ENCODE data around the gene HOXA3. TPM values are rescaled to one million over a fixed set of nuclear protein-coding genes. Genes with fewer than 3 reads are reported as not detected.
A peak's percentile ranks its signal among the peaks of the same experiment; 100 is the strongest.

HOXA3 gene
- total RNA-seq, 2 donors from 2014 or later: not detected

DNA sequence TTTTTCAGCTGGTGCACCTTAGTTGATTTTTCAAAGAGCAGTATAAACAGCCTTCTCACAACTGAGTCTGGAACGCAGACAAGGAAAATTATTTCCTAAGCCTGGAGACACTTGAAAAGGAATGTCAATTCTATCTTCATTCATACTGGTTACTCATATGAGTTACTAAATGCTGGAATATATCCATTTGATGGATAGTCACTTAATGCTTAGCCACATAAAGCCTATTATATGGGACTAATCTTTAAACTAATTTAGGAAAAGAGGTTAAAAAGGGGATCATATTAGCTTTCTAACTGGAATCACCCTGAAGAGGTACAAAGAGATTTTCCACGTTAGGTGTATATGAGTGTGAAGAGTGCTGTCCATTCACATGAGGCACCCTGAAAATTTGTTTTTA is 20.2 kb downstream of the HOXA3 start:
- Histone ChIP-seq H3K4me3 (ENCODE audit: low read length) (no peak overlapping the region), H3K4me1 (ENCODE audit: control insufficient read depth, insufficient read depth, low read length) (no peaks in the 10 kb centered on the region), H3K36me3 (ENCODE audit: control insufficient read depth, insufficient read depth, low read length) (no peaks in the 10 kb centered on the region), H3K27me3 (ENCODE audit: control insufficient read depth, insufficient read depth, low read length, poor library complexity, severe bottlenecking) (peaks cover 99% of the 10 kb centered on the region), H3K9me3 (ENCODE audit: control insufficient read depth, low read length) (peaks cover 7% of the 10 kb centered on the region), H3K27ac (ENCODE audit: low read depth, low read length) (no peak overlapping the region), H3K9ac (ENCODE audit: extremely low read depth, low read length, poor library complexity, severe bottlenecking) (no peak overlapping the region)
- H3K36me3 Mint-ChIP-seq (ENCODE audit: low read depth): no peaks in the 10 kb centered on the region
- H3K4me1 Mint-ChIP-seq: no peaks in the 10 kb centered on the region
- no peak for DNase-seq
- no peak overlapping the region for H3K27ac Mint-ChIP-seq
- WGBS, 2 experiments (ENCODE audit: insufficient coverage in 1 of 2, insufficient read length in 1 of 2): 34 to 40% methylated on average over 1 to 2 of the region's 2 CpGs
- H3K27me3 Mint-ChIP-seq (ENCODE audit: insufficient read depth): peaks cover 97% of the 10 kb centered on the region
- no peak for TF ChIP-seq CTCF (conservative IDR thresholded peaks at IDR 0.05)
- H3K9me3 Mint-ChIP-seq: no peaks in the 10 kb centered on the region
- H3K4me3 Mint-ChIP-seq: no peak overlapping the region

DNA sequence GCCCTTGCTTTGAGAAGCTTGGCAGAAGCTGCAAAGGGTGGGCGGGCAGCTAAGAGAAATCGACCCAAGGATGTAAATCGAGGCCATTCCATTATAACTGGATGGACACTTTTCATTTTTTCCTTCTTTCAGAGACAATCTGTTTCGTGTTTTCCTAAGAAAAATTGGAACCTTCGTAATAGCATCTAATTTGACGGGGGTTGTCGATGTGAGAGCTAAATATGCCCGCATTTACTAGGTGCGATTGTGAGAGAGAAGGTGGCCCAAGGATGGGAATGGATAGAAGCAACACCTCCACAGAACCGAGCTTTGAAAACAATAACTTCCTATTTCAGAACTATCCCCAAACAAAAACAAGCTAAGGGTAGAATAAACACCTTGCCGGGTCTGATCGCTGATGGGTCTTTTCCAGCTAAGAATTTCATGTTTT is 21.0 kb downstream of the HOXA3 start:
- no peak overlapping the region for H3K9ac ChIP-seq (ENCODE audit: extremely low read depth, low read length, poor library complexity, severe bottlenecking)
- Mint-ChIP-seq H3K9me3 (no peaks in the 10 kb centered on the region), H3K36me3 (ENCODE audit: low read depth) (no peaks in the 10 kb centered on the region), H3K27me3 (ENCODE audit: insufficient read depth) (peaks cover 97% of the 10 kb centered on the region), H3K4me3 (peak overlapping the region; percentile 39), H3K4me1 (no peaks in the 10 kb centered on the region), H3K27ac (no peak overlapping the region)
- no peaks in the 10 kb centered on the region for H3K4me1 ChIP-seq (ENCODE audit: control insufficient read depth, insufficient read depth, low read length)
- H3K27ac ChIP-seq (ENCODE audit: low read depth, low read length): no peak overlapping the region
- WGBS, 2 experiments (ENCODE audit: insufficient coverage in 1 of 2, insufficient read length in 1 of 2): 3 to 9% methylated on average over 9 to 12 of the region's 12 CpGs
- peak overlapping the region; percentile 66 for H3K4me3 ChIP-seq (ENCODE audit: low read length)
- peaks cover 7% of the 10 kb centered on the region for H3K9me3 ChIP-seq (ENCODE audit: control insufficient read depth, low read length)
- H3K36me3 ChIP-seq (ENCODE audit: control insufficient read depth, insufficient read depth, low read length): no peaks in the 10 kb centered on the region
- TF ChIP-seq CTCF (conservative IDR thresholded peaks at IDR 0.05): no peak
- no peak for DNase-seq
- peaks cover 99% of the 10 kb centered on the region for H3K27me3 ChIP-seq (ENCODE audit: control insufficient read depth, insufficient read depth, low read length, poor library complexity, severe bottlenecking)

DNA sequence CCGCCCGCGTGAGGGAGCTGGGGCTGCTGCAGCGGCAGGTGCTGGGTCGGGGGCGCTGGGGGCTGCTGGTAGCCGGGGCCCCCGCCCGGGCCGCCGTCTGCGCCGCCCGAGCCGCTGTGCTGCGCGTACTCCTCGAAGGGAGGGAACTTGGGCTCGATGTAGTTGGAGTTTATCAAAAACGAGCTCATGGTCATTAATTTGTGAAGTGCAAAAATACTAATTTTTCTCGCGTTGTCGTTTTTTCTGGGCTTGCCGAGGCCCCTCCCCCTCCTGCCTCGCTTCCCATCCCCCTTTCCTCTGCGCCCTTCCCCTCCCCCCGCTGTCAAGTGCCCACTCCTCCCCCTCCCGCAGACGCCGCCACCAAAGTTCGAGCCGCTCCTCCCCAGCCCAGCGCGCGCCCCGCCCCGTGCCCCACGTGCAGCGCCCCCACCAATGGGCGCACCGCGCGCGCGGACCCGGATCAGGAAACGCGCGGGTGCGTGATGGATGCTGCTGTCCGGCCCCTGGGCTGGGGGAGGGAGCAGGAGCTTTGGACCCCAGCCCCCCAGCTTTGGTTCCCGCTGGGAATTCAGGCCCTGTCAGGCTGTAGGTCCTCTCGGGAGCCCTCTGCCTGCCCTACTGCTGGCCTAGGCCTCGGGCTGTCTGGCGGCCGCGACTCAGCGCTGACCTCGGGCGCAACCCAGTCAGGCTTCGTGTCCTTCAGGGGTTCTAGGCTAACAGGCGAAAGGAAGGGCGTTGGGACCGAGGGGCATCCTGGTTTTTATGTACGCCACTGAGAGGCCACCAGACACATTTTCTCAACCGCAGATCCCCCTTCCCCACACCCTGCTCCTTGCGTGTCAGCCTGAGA is 21.6 kb downstream of the HOXA3 start, which contains the start of gene HOXA4:
TSS of gene HOXA4 (minus strand) at position 218 of the 850 bp plus-strand sequence. CDS start at position 194, 24 bp downstream.
- Mint-ChIP-seq H3K9me3 (no peaks in the 10 kb centered on the region), H3K4me1 (no peaks in the 10 kb centered on the region), H3K27ac (no peak within 1 kb of the TSS), H3K27me3 (ENCODE audit: insufficient read depth) (peaks cover 97% of the 10 kb centered on the region), H3K4me3 (peak within 1 kb of the TSS; percentile 39), H3K36me3 (ENCODE audit: low read depth) (no peaks in the 10 kb centered on the region)
- H3K9me3 ChIP-seq (ENCODE audit: control insufficient read depth, low read length): peaks cover 7% of the 10 kb centered on the region
- no peak for TF ChIP-seq CTCF (conservative IDR thresholded peaks at IDR 0.05)
- H3K4me3 ChIP-seq (ENCODE audit: low read length): peak within 1 kb of the TSS; percentile 66
- peak; percentile 89 for DNase-seq
- no peaks in the 10 kb centered on the region for H3K4me1 ChIP-seq (ENCODE audit: control insufficient read depth, insufficient read depth, low read length)
- no peak within 1 kb of the TSS for H3K27ac ChIP-seq (ENCODE audit: low read depth, low read length)
- H3K9ac ChIP-seq (ENCODE audit: extremely low read depth, low read length, poor library complexity, severe bottlenecking): no peak within 1 kb of the TSS
- no peaks in the 10 kb centered on the region for H3K36me3 ChIP-seq (ENCODE audit: control insufficient read depth, insufficient read depth, low read length)
- WGBS, 2 experiments (ENCODE audit: insufficient coverage in 1 of 2, insufficient read length in 1 of 2): 0 to 2% methylated on average over 18 to 66 of the region's 67 CpGs
- peaks cover 99% of the 10 kb centered on the region for H3K27me3 ChIP-seq (ENCODE audit: control insufficient read depth, insufficient read depth, low read length, poor library complexity, severe bottlenecking)
